Measurements from ENCODE around the gene SMC6.

- TF ChIP-seq, protein P1, sequence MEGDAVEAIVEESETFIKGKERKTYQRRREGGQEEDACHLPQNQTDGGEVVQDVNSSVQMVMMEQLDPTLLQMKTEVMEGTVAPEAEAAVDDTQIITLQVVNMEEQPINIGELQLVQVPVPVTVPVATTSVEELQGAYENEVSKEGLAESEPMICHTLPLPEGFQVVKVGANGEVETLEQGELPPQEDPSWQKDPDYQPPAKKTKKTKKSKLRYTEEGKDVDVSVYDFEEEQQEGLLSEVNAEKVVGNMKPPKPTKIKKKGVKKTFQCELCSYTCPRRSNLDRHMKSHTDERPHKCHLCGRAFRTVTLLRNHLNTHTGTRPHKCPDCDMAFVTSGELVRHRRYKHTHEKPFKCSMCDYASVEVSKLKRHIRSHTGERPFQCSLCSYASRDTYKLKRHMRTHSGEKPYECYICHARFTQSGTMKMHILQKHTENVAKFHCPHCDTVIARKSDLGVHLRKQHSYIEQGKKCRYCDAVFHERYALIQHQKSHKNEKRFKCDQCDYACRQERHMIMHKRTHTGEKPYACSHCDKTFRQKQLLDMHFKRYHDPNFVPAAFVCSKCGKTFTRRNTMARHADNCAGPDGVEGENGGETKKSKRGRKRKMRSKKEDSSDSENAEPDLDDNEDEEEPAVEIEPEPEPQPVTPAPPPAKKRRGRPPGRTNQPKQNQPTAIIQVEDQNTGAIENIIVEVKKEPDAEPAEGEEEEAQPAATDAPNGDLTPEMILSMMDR (IDR thresholded peaks at IDR 0.05; ENCODE audit: borderline replicate concordance, extremely low read depth, low read length, poor library complexity, severe bottlenecking), result no peak
- no peak for TF ChIP-seq EZH2 (IDR thresholded peaks at IDR 0.05; ENCODE audit: borderline replicate concordance, low read depth, low read length, severe bottlenecking)
Observed at GRCh38 chr2:17772532-17772931, 18.9 kb upstream of the SMC6 start.
